ENCODE results near the gene SMCP. TPM values are rescaled to one million over a fixed set of nuclear protein-coding genes. Genes with fewer than 3 reads are reported as not detected.

Gene SMCP
- total and polyA plus RNA-seq, 2 donors from 2014 or later = not detected

DNA sequence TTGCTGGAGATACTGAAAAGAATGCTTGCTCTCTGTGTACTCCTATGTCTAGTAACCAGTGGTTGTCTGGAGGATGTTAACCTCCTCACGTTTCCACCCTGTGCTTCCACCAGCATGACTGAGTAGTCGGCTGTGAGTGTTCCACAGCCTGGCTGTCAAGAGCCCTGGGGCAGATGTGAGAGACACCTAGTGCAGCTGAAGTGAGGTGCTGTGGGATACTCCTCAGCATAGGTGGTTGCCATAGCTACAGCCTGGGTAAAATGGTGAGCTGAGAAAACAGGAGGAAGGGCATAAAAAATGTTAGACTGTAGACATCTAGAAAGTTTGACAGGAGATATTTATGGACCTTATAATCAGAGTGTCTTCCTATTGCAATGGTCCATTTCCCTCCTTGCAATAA lies 46.1 kb downstream of the SMCP start:
- DNase-seq (no peak), FAIRE-seq (no peak)
- intact Hi-C loops (cut with DNase I) = no loop called here
- Histone ChIP-seq H3K36me3 (ENCODE audit: control insufficient read depth in 2 of 3, insufficient read depth in 3 of 3, low read length in 3 of 3) (no peaks in the 10 kb centered on the region), H3K9me3 (ENCODE audit: control insufficient read depth in 2 of 3, insufficient read depth in 1 of 3, low read length in 3 of 3) (peaks cover 0 to 5% (median 0%) of the 10 kb centered on the region in 3 donors), H3K9ac (ENCODE audit: low read length in 3 of 3) (no peak overlapping the region), H3K4me1 (ENCODE audit: control insufficient read depth in 2 of 3, insufficient read depth in 2 of 3, low read depth in 1 of 3, low read length in 3 of 3) (no peaks in the 10 kb centered on the region), H3K4me3 (ENCODE audit: low read length in 3 of 3) (no peak overlapping the region), H3K27me3 (ENCODE audit: control insufficient read depth, insufficient read depth, low read length) (no peaks in the 10 kb centered on the region), H3K27ac (ENCODE audit: low read depth in 2 of 2, low read length in 2 of 2) (no peak overlapping the region)
- TF ChIP-seq, protein P1, sequence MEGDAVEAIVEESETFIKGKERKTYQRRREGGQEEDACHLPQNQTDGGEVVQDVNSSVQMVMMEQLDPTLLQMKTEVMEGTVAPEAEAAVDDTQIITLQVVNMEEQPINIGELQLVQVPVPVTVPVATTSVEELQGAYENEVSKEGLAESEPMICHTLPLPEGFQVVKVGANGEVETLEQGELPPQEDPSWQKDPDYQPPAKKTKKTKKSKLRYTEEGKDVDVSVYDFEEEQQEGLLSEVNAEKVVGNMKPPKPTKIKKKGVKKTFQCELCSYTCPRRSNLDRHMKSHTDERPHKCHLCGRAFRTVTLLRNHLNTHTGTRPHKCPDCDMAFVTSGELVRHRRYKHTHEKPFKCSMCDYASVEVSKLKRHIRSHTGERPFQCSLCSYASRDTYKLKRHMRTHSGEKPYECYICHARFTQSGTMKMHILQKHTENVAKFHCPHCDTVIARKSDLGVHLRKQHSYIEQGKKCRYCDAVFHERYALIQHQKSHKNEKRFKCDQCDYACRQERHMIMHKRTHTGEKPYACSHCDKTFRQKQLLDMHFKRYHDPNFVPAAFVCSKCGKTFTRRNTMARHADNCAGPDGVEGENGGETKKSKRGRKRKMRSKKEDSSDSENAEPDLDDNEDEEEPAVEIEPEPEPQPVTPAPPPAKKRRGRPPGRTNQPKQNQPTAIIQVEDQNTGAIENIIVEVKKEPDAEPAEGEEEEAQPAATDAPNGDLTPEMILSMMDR (IDR thresholded peaks at IDR 0.05; ENCODE audit: borderline replicate concordance, extremely low read depth, insufficient read depth) = no peak

DNA sequence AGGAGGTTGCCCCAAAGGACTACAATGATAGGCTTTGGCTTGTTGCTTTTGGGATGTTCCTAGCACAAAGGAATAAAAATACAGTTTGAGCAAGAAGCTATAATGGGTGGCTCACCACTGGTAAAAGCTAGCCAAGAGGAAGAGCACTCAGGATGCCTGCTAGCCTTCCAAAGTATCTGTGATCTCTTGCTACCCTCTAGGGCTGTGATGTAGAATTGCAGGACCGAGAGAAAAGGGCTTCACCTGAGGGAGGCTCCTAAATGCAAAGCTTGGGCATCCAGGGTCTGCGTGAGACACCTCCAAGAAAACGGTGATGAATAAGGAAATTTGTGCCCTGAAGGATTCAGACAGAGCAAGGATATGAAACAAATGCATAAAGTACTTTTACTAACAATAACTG lies 48.0 kb downstream of the SMCP start:
- DNase-seq (no peak), FAIRE-seq (no peak)
- intact Hi-C loops (cut with DNase I) = no loop called here
- Histone ChIP-seq H3K27me3 (ENCODE audit: control insufficient read depth, insufficient read depth, low read length) (no peaks in the 10 kb centered on the region), H3K9me3 (ENCODE audit: control insufficient read depth in 2 of 3, insufficient read depth in 1 of 3, low read length in 3 of 3) (peaks cover 0 to 5% (median 0%) of the 10 kb centered on the region in 3 donors), H3K4me1 (ENCODE audit: control insufficient read depth in 2 of 3, insufficient read depth in 2 of 3, low read depth in 1 of 3, low read length in 3 of 3) (no peaks in the 10 kb centered on the region), H3K9ac (ENCODE audit: low read length in 3 of 3) (no peak overlapping the region), H3K4me3 (ENCODE audit: low read length in 3 of 3) (no peak overlapping the region), H3K27ac (ENCODE audit: low read depth in 2 of 2, low read length in 2 of 2) (no peak overlapping the region), H3K36me3 (ENCODE audit: control insufficient read depth in 2 of 3, insufficient read depth in 3 of 3, low read length in 3 of 3) (no peaks in the 10 kb centered on the region)
- TF ChIP-seq, protein P1 (IDR thresholded peaks at IDR 0.05; ENCODE audit: borderline replicate concordance, extremely low read depth, insufficient read depth) = peak; percentile 33

DNA sequence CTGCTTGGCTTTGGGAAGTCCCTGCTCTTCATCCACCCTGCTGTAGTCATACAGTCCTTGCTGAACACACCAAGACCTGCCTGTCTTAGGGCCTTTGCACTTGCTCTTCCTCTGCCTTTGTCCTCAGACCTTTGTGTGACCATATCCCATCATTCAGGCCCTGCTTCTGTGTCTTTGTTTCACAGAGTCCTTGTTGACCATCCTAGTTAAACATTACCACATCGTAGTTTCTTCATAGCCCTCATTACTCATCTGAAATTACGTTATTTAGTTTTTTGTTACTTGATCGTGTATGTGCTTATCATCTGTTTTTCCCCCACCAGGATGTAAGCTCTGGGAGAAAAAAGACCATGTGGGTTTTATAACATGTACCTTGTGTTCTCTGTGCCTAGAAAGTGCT lies 50.5 kb downstream of the SMCP start:
- Histone ChIP-seq H3K9ac (ENCODE audit: low read length in 3 of 3) (no peak overlapping the region), H3K4me1 (ENCODE audit: control insufficient read depth in 2 of 3, insufficient read depth in 2 of 3, low read depth in 1 of 3, low read length in 3 of 3) (no peaks in the 10 kb centered on the region), H3K36me3 (ENCODE audit: control insufficient read depth in 2 of 3, insufficient read depth in 3 of 3, low read length in 3 of 3) (no peaks in the 10 kb centered on the region), H3K27me3 (ENCODE audit: control insufficient read depth, insufficient read depth, low read length) (no peaks in the 10 kb centered on the region), H3K27ac (ENCODE audit: low read depth in 2 of 2, low read length in 2 of 2) (no peak overlapping the region), H3K9me3 (ENCODE audit: control insufficient read depth in 2 of 3, insufficient read depth in 1 of 3, low read length in 3 of 3) (peaks cover 0 to 5% (median 0%) of the 10 kb centered on the region in 3 donors), H3K4me3 (ENCODE audit: low read length in 3 of 3) (no peak overlapping the region)
- intact Hi-C loops (cut with DNase I) = no loop called here
- TF ChIP-seq, protein P1 (IDR thresholded peaks at IDR 0.05; ENCODE audit: borderline replicate concordance, extremely low read depth, insufficient read depth) = no peak
- DNase-seq = no peak
- FAIRE-seq = no peak

DNA sequence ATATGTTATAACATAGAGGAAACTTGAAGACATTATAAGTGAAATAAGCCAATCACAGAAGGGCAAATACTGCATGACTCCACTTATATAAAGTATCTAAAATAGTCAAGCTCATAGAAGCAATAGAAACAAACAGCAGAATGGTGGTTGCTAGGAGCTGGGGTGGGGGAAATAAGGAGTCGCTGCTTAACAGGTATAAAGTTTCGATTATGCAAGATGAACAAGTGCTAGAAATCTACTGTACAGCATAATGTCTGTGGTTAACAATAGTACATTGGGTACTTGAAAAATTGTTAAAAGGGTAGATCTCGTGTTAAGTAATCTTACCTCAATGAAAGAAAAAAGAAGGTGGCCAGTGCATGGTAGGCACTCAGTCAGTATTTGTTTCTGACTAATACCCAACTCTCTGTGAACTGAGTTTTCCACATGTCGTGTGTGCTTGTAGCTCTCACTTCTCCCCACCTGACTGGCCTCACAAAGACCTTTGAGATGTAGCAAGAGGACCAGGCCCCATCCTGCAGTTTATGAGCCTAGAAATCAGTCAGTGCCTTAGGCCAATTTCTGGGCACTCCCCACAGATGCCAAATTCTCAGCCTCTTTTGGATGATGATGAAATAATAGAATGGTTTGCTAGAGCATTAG lies 54.2 kb downstream of the SMCP start:
- no peaks in the 10 kb centered on the region for H3K27me3 ChIP-seq (ENCODE audit: control insufficient read depth, insufficient read depth, low read length)
- no peak overlapping the region for H3K9ac ChIP-seq (ENCODE audit: low read length in 3 of 3)
- DNase-seq (no peak), FAIRE-seq (no peak)
- H3K27ac ChIP-seq (ENCODE audit: low read depth in 2 of 2, low read length in 2 of 2) = no peak overlapping the region
- no peaks in the 10 kb centered on the region for H3K4me1 ChIP-seq (ENCODE audit: control insufficient read depth in 2 of 3, insufficient read depth in 2 of 3, low read depth in 1 of 3, low read length in 3 of 3)
- no peaks in the 10 kb centered on the region for H3K9me3 ChIP-seq (ENCODE audit: control insufficient read depth in 2 of 3, insufficient read depth in 1 of 3, low read length in 3 of 3)
- intact Hi-C loops (cut with DNase I) = no loop called here
- TF ChIP-seq, protein P1 (IDR thresholded peaks at IDR 0.05; ENCODE audit: borderline replicate concordance, extremely low read depth, insufficient read depth) = no peak
- no peaks in the 10 kb centered on the region for H3K36me3 ChIP-seq (ENCODE audit: control insufficient read depth in 2 of 3, insufficient read depth in 3 of 3, low read length in 3 of 3)
- H3K4me3 ChIP-seq (ENCODE audit: low read length in 3 of 3) = no peak overlapping the region
